H1 (cell line): ENCODE results near the gene MAPK8IP3. TPM values are rescaled to one million over a fixed set of nuclear protein-coding genes. Genes with fewer than 3 reads are reported as not detected.

ENCODE experiments used
- CTCF ChIA-PET: fragments of 300-600 bp; sonication (Branson Sonifier 250); formaldehyde crosslinking; loops from one replicate; lab custom pipeline; 2021; ENCODE audit not compliant: partially characterized antibody; lab: Charles Lee
- POLR2A ChIA-PET: fragments of 300-600 bp; sonication (Branson Sonifier 250); formaldehyde crosslinking; loops from one replicate; lab custom pipeline; 2021; ENCODE audit warnings: inconsistent platforms; ENCODE audit not compliant: partially characterized antibody; lab: Charles Lee
- DNase-seq, 2 experiments: peaks; one replicate each; pipeline versions ENCODE4 v3.0.0 to v3.0.0-alpha.2; 2010 to 2022; ENCODE audit warnings: low spot score in 2 of 2, low read depth in 1 of 2, mixed read lengths in 1 of 2
- FAIRE-seq: peaks from 2 replicates; lab custom pipeline; 2011; peaks lifted over from hg19 to GRCh38; lab: Jason Lieb, UNC
- H2AFZ ChIP-seq: 2 replicates; pipeline ENCODE4 v1.8.1; 2012; ENCODE audit warnings: low read length, inconsistent platforms
- H2AK5ac ChIP-seq: 2 replicates; pipeline ENCODE4 v1.6.1; 2013; ENCODE audit warnings: low read depth, low read length
- H2BK120ac ChIP-seq: replicated peaks from 2 replicates; pipeline ENCODE3; 2013; ENCODE audit warnings: low read depth, low read length, inconsistent platforms
- H2BK12ac ChIP-seq: 2 replicates; pipeline ENCODE4 v1.6.1; 2013; ENCODE audit warnings: low read depth, low read length
- H2BK15ac ChIP-seq: 2 replicates; pipeline ENCODE4 v1.6.1; 2013; ENCODE audit warnings: low read length
- H2BK20ac ChIP-seq: 2 replicates; pipeline ENCODE4 v1.6.1; 2013; ENCODE audit warnings: low read length
- H2BK5ac ChIP-seq: 2 replicates; pipeline ENCODE4 v1.6.1; 2013; ENCODE audit warnings: low read depth, low read length
- H3K14ac ChIP-seq: 2 replicates; pipeline ENCODE4 v1.6.1; 2013; ENCODE audit warnings: inconsistent platforms; ENCODE audit not compliant: insufficient read length
- H3K18ac ChIP-seq: 2 replicates; pipeline ENCODE4 v1.6.1; 2013; ENCODE audit warnings: low read length; ENCODE audit errors: extremely low read depth
- H3K23ac ChIP-seq: 2 replicates; pipeline ENCODE4 v1.6.1; 2013; ENCODE audit warnings: inconsistent platforms; ENCODE audit not compliant: insufficient read length
- H3K23me2 ChIP-seq: 2 replicates; pipeline ENCODE4 v1.6.1; 2013; ENCODE audit warnings: low read depth, low read length
- H3K27ac ChIP-seq: 2 replicates; pipeline ENCODE4 v1.6.1; 2011; ENCODE audit warnings: low read depth, low read length, inconsistent platforms
- H3K27me3 ChIP-seq, 4 experiments: replicated peaks in 1 of 4; 1 replicate in 1 of 4; 2 replicates in 3 of 4; pipeline versions ENCODE4 v1.6.1 to v1.8.1; 2011 to 2013; ENCODE audit warnings: low read length in 3 of 4, mild to moderate bottlenecking in 3 of 4, inconsistent platforms in 2 of 4, mixed read lengths in 2 of 4, moderate library complexity in 1 of 4; ENCODE audit not compliant: control insufficient read depth in 3 of 4, insufficient read depth in 3 of 4; ENCODE audit errors: extremely low read depth in 1 of 4
- H3K36me3 ChIP-seq, 4 experiments: 2 replicates each; pipeline versions ENCODE4 v1.6.1 to v1.8.1; 2011 to 2013; ENCODE audit warnings: mild to moderate bottlenecking in 4 of 4, low read length in 3 of 4, moderate library complexity in 2 of 4, control low read depth in 1 of 4, inconsistent platforms in 1 of 4; ENCODE audit not compliant: insufficient read depth in 4 of 4, control insufficient read depth in 2 of 4
- H3K4ac ChIP-seq: replicated peaks from 2 replicates; pipeline ENCODE3; 2013; ENCODE audit warnings: low read length, low read depth, mixed read lengths, inconsistent platforms; ENCODE audit not compliant: insufficient read length
- H3K4me1 ChIP-seq, 4 experiments: replicated peaks in 1 of 4; 1 replicate in 1 of 4; 2 replicates in 3 of 4; pipeline versions ENCODE4 v1.6.1 to v1.8.1; 2011 to 2013; ENCODE audit warnings: low read length in 3 of 4, inconsistent platforms in 2 of 4, mixed read lengths in 1 of 4; ENCODE audit not compliant: insufficient read depth in 4 of 4, control insufficient read depth in 3 of 4
- H3K4me2 ChIP-seq, 2 experiments: 2 replicates each; pipeline versions ENCODE4 v1.6.1 to v1.8.1; 2011 to 2013; ENCODE audit warnings: low read depth in 2 of 2, low read length in 2 of 2, control low read depth in 1 of 2, inconsistent platforms in 1 of 2, mild to moderate bottlenecking in 1 of 2; ENCODE audit not compliant: insufficient read depth in 1 of 2
- H3K4me3 ChIP-seq, 4 experiments: fragments of 200-600, 300-600 bp in 1 of 4; sonication (generic), shearing (Covaris generic), sonication (Bioruptor Twin) in 1 of 4; 2 replicates each; pipeline versions ENCODE4 v1.5.1 to v1.8.1; 2011 to 2016; ENCODE audit warnings: low read length in 4 of 4, low read depth in 3 of 4, control low read depth in 2 of 4, inconsistent platforms in 2 of 4, mild to moderate bottlenecking in 2 of 4, mixed read lengths in 1 of 4, moderate library complexity in 1 of 4; ENCODE audit not compliant: insufficient read depth in 2 of 4; ENCODE audit errors: extremely low read depth in 1 of 4
- H3K56ac ChIP-seq: replicated peaks from 2 replicates; pipeline ENCODE3; 2013; ENCODE audit warnings: low read depth, mild to moderate bottlenecking, mixed read lengths, low read length, inconsistent platforms; ENCODE audit not compliant: insufficient read length
- H3K79me1 ChIP-seq: 2 replicates; pipeline ENCODE4 v1.6.1; 2013; ENCODE audit warnings: low read depth, low read length, control low read depth
- H3K79me2 ChIP-seq, 2 experiments: 2 replicates each; pipeline versions ENCODE4 v1.6.1 to v1.8.1; 2012 to 2013; ENCODE audit warnings: low read length in 2 of 2, mild to moderate bottlenecking in 2 of 2, inconsistent platforms in 1 of 2; ENCODE audit not compliant: insufficient read depth in 2 of 2, control insufficient read depth in 1 of 2
- H3K9ac ChIP-seq, 4 experiments: replicated peaks in 1 of 4; 1 replicate in 1 of 4; 2 replicates in 3 of 4; pipeline versions ENCODE4 v1.6.1 to v1.8.1; 2011 to 2013; ENCODE audit warnings: low read depth in 3 of 4, low read length in 3 of 4, control low read depth in 2 of 4, mild to moderate bottlenecking in 2 of 4, moderate library complexity in 2 of 4, inconsistent platforms in 1 of 4; ENCODE audit errors: extremely low read depth in 1 of 4
- H3K9me3 ChIP-seq, 2 experiments: 2 replicates each; pipeline versions ENCODE4 v1.6.1 to v1.8.1; 2012 to 2013; ENCODE audit warnings: mild to moderate bottlenecking in 2 of 2, moderate library complexity in 2 of 2, control low read depth in 1 of 2, inconsistent platforms in 1 of 2, low read depth in 1 of 2, low read length in 1 of 2, mixed read lengths in 1 of 2; ENCODE audit not compliant: insufficient read depth in 2 of 2
- H4K20me1 ChIP-seq, 2 experiments: replicated peaks in 1 of 2; 2 replicates each; pipeline versions ENCODE3 to v1.8.1; 2011 to 2013; ENCODE audit warnings: inconsistent platforms in 2 of 2, low read length in 2 of 2, mild to moderate bottlenecking in 1 of 2; ENCODE audit not compliant: insufficient read depth in 2 of 2, control insufficient read depth in 1 of 2
- H4K5ac ChIP-seq: 2 replicates; pipeline ENCODE4 v1.6.1; 2013; ENCODE audit warnings: low read length, low read depth, mixed read lengths, inconsistent platforms; ENCODE audit not compliant: insufficient read length
- H4K8ac ChIP-seq: 2 replicates; pipeline ENCODE4 v1.8.0; 2013; ENCODE audit warnings: mild to moderate bottlenecking, moderate library complexity, low read length, inconsistent platforms; ENCODE audit not compliant: insufficient read depth; ENCODE audit errors: extremely low read depth
- H4K91ac ChIP-seq: replicated peaks from 2 replicates; pipeline ENCODE3; 2013; ENCODE audit warnings: low read length, mixed read lengths, inconsistent platforms; ENCODE audit not compliant: insufficient read length
- BACH1 ChIP-seq: IDR thresholded peaks from 2 replicates; pipeline ENCODE4 v1.6.1; 2012; ENCODE audit warnings: low read length, improper control_type of control experiment
- EP300 ChIP-seq, 2 experiments: IDR thresholded peaks; 1 replicate in 1 of 2; 2 replicates in 1 of 2; pipeline ENCODE4 v1.6.1; 2011 to 2012; ENCODE audit warnings: low read depth in 2 of 2, low read length in 2 of 2, mild to moderate bottlenecking in 2 of 2, borderline replicate concordance in 1 of 2, inconsistent platforms in 1 of 2, moderate library complexity in 1 of 2
- EZH2 ChIP-seq: fragments of 200-600 bp; sonication (generic); IDR thresholded peaks from 2 replicates; pipeline ENCODE4 v1.7.1; 2012; ENCODE audit warnings: low read depth, mild to moderate bottlenecking, moderate library complexity, low read length, inconsistent platforms; ENCODE audit not compliant: severe bottlenecking
- HDAC2 ChIP-seq, 2 experiments: fragments of 300-600 bp in 1 of 2; sonication (generic) in 1 of 2; IDR thresholded peaks; 2 replicates each; pipeline ENCODE4 v1.6.1; 2011 to 2012; ENCODE audit warnings: low read depth in 2 of 2, low read length in 2 of 2, mild to moderate bottlenecking in 2 of 2, moderate library complexity in 2 of 2, borderline replicate concordance in 1 of 2, inconsistent platforms in 1 of 2
- RXRA ChIP-seq: IDR thresholded peaks from 2 replicates; pipeline ENCODE4 v1.6.1; 2011; ENCODE audit warnings: low read depth, mild to moderate bottlenecking, low read length, moderate library complexity; ENCODE audit not compliant: insufficient read depth
- ZNF274 ChIP-seq: IDR thresholded peaks from 2 replicates; pipeline ENCODE4 v1.7.0; 2012; ENCODE audit warnings: low read length, borderline replicate concordance; ENCODE audit errors: extremely low read depth
- WGBS, 2 experiments: shearing (Covaris generic) in 1 of 2; methylation state at CpG; one replicate each; pipeline versions ENCODE4 v1.1.6 to v1.1.7; 2013 to 2015; ENCODE audit warnings: low lambda C conversion rate in 2 of 2, mixed read lengths in 2 of 2, inconsistent platforms in 1 of 2, low coverage in 1 of 2, missing lambda C conversion rate in 1 of 2; ENCODE audit not compliant: insufficient replicate concordance in 2 of 2, insufficient coverage in 1 of 2, insufficient read length in 1 of 2; ENCODE audit errors: extremely low coverage in 1 of 2, missing lambda C conversion rate in 1 of 2; 5-methylcytosine and 5-hydroxymethylcytosine counted together
- polyA plus RNA-seq, 7 experiments: library from polyadenylated mRNA; depleted of rRNA in 3 of 7; stranded (reverse) in 5 of 7; unstranded in 2 of 7; fragments of >200 nt in 5 of 7; fragments of 200-250 nt in 2 of 7; gene quantifications; 1 replicate in 5 of 7; 2 replicates in 1 of 7; 4 replicates in 1 of 7; pipeline versions ENCODE4 v1.2.1 to v1.2.3, GENCODE V29; 2011 to 2013; ENCODE audit warnings: missing spikeins in 2 of 7, mixed read lengths in 2 of 7
- total RNA-seq: library from RNA; stranded (reverse); fragmentation: NEBNext Ultra II Directional; extraction: Animal tissue kit (Norgen Biotek cat#: 25700); gene quantifications from 2 replicates; pipeline ENCODE4 v1.2.1, GENCODE V29; 2021

The MAPK8IP3 gene
- total and polyA plus RNA-seq, 2 of the 8 experiments (the other 6 are each of a cell fraction or from before 2014, with no cell fraction given) = 16.9 to 43.4 TPM

DNA sequence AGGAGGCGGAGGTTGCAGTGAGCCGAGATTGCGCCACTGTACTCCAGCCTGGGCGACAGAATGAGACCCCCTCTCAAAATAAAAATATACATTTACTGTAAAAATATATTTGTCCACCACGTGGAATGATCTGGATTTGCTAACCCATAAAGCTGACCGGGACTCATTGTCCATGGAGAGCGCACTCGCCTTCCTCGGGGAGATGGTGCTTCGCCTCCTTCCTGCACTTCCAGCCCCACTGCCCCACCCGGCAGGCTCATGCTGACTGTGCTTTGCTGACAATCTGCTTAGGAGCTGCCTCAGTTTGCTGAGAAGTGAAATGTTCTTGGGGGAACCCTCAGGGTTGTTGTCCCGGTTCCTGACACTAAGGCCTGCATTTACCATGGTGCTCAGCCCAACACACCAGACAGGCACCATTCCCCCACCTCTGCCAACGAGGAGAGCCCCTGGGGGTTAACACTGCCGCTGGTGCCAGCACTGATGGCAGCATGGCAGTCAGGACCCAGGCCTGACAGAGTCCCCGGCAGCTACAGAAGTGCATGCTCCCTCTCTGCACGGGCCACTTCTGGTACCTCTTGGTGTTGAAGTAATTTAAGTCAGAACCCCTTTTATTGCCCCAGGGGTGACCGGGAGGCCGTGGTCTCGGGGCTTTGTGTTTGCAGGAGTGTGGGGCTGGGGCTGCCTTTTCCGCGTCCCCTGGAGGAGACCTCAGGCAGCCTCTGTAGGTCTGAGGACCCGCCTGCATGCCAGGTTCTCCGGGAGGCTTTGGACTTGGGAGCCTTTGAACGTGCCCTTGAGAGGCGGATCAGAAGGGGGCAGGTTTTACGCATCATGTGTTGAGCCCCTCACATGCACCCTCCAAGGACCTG, 79.2 kb downstream of the MAPK8IP3 start:
- no peak overlapping the region for H3K14ac ChIP-seq
- no peak overlapping the region for H2BK20ac ChIP-seq
- H2AK5ac ChIP-seq = no peak overlapping the region
- FAIRE-seq (no peak), DNase-seq (no peak)
- H2AFZ ChIP-seq = no peak overlapping the region
- no peak overlapping the region for H2BK120ac ChIP-seq
- peaks cover 0 to 7% (median 4%) of the 10 kb centered on the region in 4 experiments; a peak in 5 of 7 replicates for H3K4me1 ChIP-seq
- H3K4me2 ChIP-seq = no peak overlapping the region
- peaks cover 16% of the 10 kb centered on the region; the same call in 1 of the 2 replicates for H3K79me1 ChIP-seq
- no peaks in the 10 kb centered on the region for H3K9me3 ChIP-seq
- H3K23ac ChIP-seq = no peak overlapping the region
- H3K4ac ChIP-seq = no peak overlapping the region
- H3K23me2 ChIP-seq = peaks cover 3% of the 10 kb centered on the region; the same call in 1 of the 2 replicates
- H2BK15ac ChIP-seq = no peak overlapping the region
- no peak overlapping the region for H4K91ac ChIP-seq
- no peak overlapping the region for H4K5ac ChIP-seq
- CTCF ChIA-PET = interaction anchor here (0.5 to 1.4 kb wide), 4 partner anchors 11 to 271 kb away, joined by 3 to 4 read pairs (median 3); partner anchors contain the start of gene FAHD1
- H2BK12ac ChIP-seq = no peak overlapping the region
- TF ChIP-seq RXRA = no peak
- TF ChIP-seq HDAC2 (IDR thresholded peaks at IDR 0.05; ENCODE audit: borderline replicate concordance in 1 of 2, low read depth in 2 of 2, low read length in 2 of 2) = no peak
- no peak for TF ChIP-seq ZNF274
- no peak for TF ChIP-seq BACH1
- TF ChIP-seq EP300 (IDR thresholded peaks at IDR 0.05; ENCODE audit: borderline replicate concordance in 1 of 2, low read depth in 2 of 2, low read length in 2 of 2) = no peak
- TF ChIP-seq EZH2 = no peak
- POLR2A ChIA-PET = interaction anchor here (0.7 to 12.0 kb wide), 4 partner anchors 8 to 42 kb away, joined by 4 to 246 read pairs (median 8); partner anchors contain the start of genes EME2, FAHD1, HAGH and MRPS34
- H3K36me3 ChIP-seq = peaks cover 0 to 29% (median 3%) of the 10 kb centered on the region in 4 experiments; a peak in 4 of 8 replicates
- no peak overlapping the region for H3K18ac ChIP-seq
- no peak overlapping the region for H3K56ac ChIP-seq
- no peak overlapping the region for H2BK5ac ChIP-seq
- no peak overlapping the region for H3K9ac ChIP-seq
- H4K8ac ChIP-seq = no peak overlapping the region
- H3K79me2 ChIP-seq = peaks cover 0 to 35% of the 10 kb centered on the region in 2 experiments; a peak in 3 of 4 replicates
- H4K20me1 ChIP-seq = peaks cover 20 to 25% of the 10 kb centered on the region in 2 experiments
- 92% methylated on average over 26 of the region's 26 CpGs; no CpG with 5 or more reads in 1 of the 2 experiments for WGBS, 2 experiments
- no peaks in the 10 kb centered on the region for H3K27me3 ChIP-seq
- no peak overlapping the region for H3K27ac ChIP-seq
- H3K4me3 ChIP-seq = no peak overlapping the region
